WTC11 (cell line): ENCODE measurements around the gene RNF103. TPM values are rescaled to one million over a fixed set of nuclear protein-coding genes. Genes with fewer than 3 reads are reported as not detected.

Source experiments
- CREM ChIP-seq: sonication (generic); formaldehyde crosslinking; IDR thresholded peaks from 2 replicates; pipeline ENCODE4 v1.8.1; 2022; ENCODE audit warnings: mild to moderate bottlenecking, missing genetic modification reagents, moderate library complexity
- ELF4 ChIP-seq: sonication (generic); formaldehyde crosslinking; IDR thresholded peaks from 2 replicates; pipeline ENCODE4 v1.8.1; 2022; ENCODE audit warnings: low read depth, mild to moderate bottlenecking, moderate library complexity, missing genetic modification reagents
- ESRRA ChIP-seq: sonication (generic); formaldehyde crosslinking; IDR thresholded peaks from 2 replicates; pipeline ENCODE4 v1.8.1; 2022; ENCODE audit warnings: mild to moderate bottlenecking, missing genetic modification reagents, borderline replicate concordance
- ETV6 ChIP-seq: sonication (generic); formaldehyde crosslinking; IDR thresholded peaks from 2 replicates; pipeline ENCODE4 v1.8.1; 2022; ENCODE audit warnings: mild to moderate bottlenecking, missing genetic modification reagents
- FOXK1 ChIP-seq: sonication (generic); formaldehyde crosslinking; IDR thresholded peaks from 2 replicates; pipeline ENCODE4 v1.8.0; 2022; ENCODE audit warnings: mild to moderate bottlenecking, moderate library complexity, missing genetic modification reagents
- HMGA2 ChIP-seq: fragments of 250-450 bp; sonication (Bioruptor Pico); IDR thresholded peaks from 2 replicates; pipeline ENCODE4 v1.4.0; 2021; ENCODE audit warnings: mild to moderate bottlenecking, moderate library complexity
- JAZF1 ChIP-seq: fragments of 250-450 bp; sonication (Bioruptor Pico); IDR thresholded peaks from 2 replicates; pipeline ENCODE4 v1.9.0; 2021; ENCODE audit warnings: moderate library complexity, mild to moderate bottlenecking, inconsistent platforms
- JUN ChIP-seq: sonication (generic); formaldehyde crosslinking; IDR thresholded peaks from 2 replicates; pipeline ENCODE4 v1.8.0; 2023; ENCODE audit warnings: mild to moderate bottlenecking, missing genetic modification reagents
- KAT7 ChIP-seq: sonication (generic); formaldehyde crosslinking; IDR thresholded peaks from 2 replicates; pipeline ENCODE4 v1.8.1; 2023; ENCODE audit warnings: missing genetic modification reagents, mild to moderate bottlenecking, borderline replicate concordance
- RORB ChIP-seq: fragments of 250-450 bp; sonication (Bioruptor Pico); IDR thresholded peaks from 2 replicates; pipeline ENCODE4 v1.9.0; 2021; ENCODE audit warnings: mild to moderate bottlenecking
- SMAD4 ChIP-seq: sonication (generic); formaldehyde crosslinking; IDR thresholded peaks from 2 replicates; pipeline ENCODE4 v1.8.0; 2022; ENCODE audit warnings: mild to moderate bottlenecking, missing genetic modification reagents
- SP1 ChIP-seq: sonication (generic); formaldehyde crosslinking; conservative IDR thresholded peaks from 2 replicates; pipeline ENCODE4 v1.8.1; 2022; ENCODE audit warnings: missing genetic modification reagents
- TCF7 ChIP-seq: sonication (generic); formaldehyde crosslinking; IDR thresholded peaks from 2 replicates; pipeline ENCODE4 v1.8.0; 2022; ENCODE audit warnings: mild to moderate bottlenecking, low read depth, missing genetic modification reagents, moderate library complexity
- ZNF138 ChIP-seq: sonication (generic); formaldehyde crosslinking; conservative IDR thresholded peaks from 2 replicates; pipeline ENCODE4 v1.8.1; 2022; ENCODE audit warnings: mild to moderate bottlenecking, moderate library complexity, missing genetic modification reagents
- ZNF396 ChIP-seq: fragments of 250-450 bp; sonication (Bioruptor Pico); IDR thresholded peaks from 2 replicates; pipeline ENCODE4 v1.8.0; 2021; ENCODE audit warnings: mild to moderate bottlenecking, moderate library complexity, borderline replicate concordance
- ZNF671 ChIP-seq: fragments of 250-450 bp; sonication (Bioruptor Pico); IDR thresholded peaks from 2 replicates; pipeline ENCODE4 v1.8.0; 2021; ENCODE audit warnings: mild to moderate bottlenecking
- total RNA-seq: library from RNA; stranded (reverse); gene quantifications from 3 replicates; pipeline ENCODE4 v1.2.3, GENCODE V29; 2021
- TF ChIP-seq, protein P1 (sequence below): fragments of 250-450 bp; sonication (Bioruptor Pico); IDR thresholded peaks from 2 replicates; pipeline ENCODE4 v1.9.0; 2021; ENCODE audit warnings: mild to moderate bottlenecking
- TF ChIP-seq, protein P2 (sequence below): sonication (generic); formaldehyde crosslinking; IDR thresholded peaks from 2 replicates; pipeline ENCODE4 v1.8.1; 2022; ENCODE audit warnings: low read depth, missing genetic modification reagents, borderline replicate concordance
- TF ChIP-seq, protein P3 (sequence below): sonication (generic); formaldehyde crosslinking; IDR thresholded peaks from 2 replicates; pipeline ENCODE4 v1.8.0; 2023; ENCODE audit warnings: mild to moderate bottlenecking, missing genetic modification reagents
- TF ChIP-seq, protein P4 (sequence below): sonication (generic); formaldehyde crosslinking; IDR thresholded peaks from 2 replicates; pipeline ENCODE4 v1.8.0; 2023; ENCODE audit warnings: missing genetic modification reagents, mild to moderate bottlenecking, borderline replicate concordance
- TF ChIP-seq, protein P5 (sequence below): sonication (generic); formaldehyde crosslinking; IDR thresholded peaks from 2 replicates; pipeline ENCODE4 v1.8.1; 2022; ENCODE audit warnings: mild to moderate bottlenecking, missing genetic modification reagents, moderate library complexity, borderline replicate concordance
- TF ChIP-seq, protein P6 (sequence below): sonication (generic); formaldehyde crosslinking; IDR thresholded peaks from 2 replicates; pipeline ENCODE4 v1.8.1; 2023; ENCODE audit warnings: mild to moderate bottlenecking, moderate library complexity, missing genetic modification reagents
- TF ChIP-seq, protein P7 (sequence below): fragments of 250-450 bp; sonication (Bioruptor Pico); IDR thresholded peaks from 2 replicates; pipeline ENCODE4 v1.8.0; 2021; ENCODE audit warnings: mild to moderate bottlenecking

Gene RNF103
- total RNA-seq, 1 experiment from 2014 or later: 6.8 TPM

DNA sequence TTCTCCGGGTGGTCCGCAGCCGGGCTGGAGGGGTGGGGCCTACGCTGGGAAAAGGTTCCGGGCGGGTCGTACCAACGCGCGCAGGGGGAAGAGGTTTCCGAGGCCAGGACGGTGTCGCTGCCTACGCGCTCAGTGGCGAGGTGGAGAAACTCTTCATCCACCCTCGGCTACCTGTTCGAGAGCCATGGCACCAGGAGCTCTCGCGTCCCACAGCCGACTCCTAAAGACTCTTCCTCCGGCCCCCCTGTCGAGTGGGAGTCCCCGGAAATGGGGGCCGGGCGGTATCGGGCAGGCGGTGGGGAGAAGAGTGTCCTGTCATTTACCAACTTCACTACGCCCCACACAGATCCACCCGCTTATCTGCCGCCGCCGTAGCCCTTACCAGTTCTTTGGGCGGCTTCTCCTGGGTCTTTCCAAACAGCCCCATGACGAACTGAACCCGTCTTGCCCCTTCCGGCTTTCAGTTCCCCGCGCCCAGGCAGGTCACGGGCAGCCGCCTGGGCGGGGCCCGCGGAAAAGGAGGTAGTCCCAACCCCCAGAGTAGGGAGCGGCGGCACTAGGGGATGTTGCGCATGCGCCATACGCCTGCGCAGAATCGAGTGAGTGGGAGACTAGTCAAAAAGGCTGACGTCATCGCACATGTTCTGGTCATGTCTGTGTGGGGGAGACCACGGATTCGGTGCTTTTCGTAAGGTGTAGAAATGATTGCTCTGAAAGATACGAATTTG is 60.6 kb downstream of the RNF103 start, which contains the start of gene CHMP3 (continued):
- TF ChIP-seq, protein P1, sequence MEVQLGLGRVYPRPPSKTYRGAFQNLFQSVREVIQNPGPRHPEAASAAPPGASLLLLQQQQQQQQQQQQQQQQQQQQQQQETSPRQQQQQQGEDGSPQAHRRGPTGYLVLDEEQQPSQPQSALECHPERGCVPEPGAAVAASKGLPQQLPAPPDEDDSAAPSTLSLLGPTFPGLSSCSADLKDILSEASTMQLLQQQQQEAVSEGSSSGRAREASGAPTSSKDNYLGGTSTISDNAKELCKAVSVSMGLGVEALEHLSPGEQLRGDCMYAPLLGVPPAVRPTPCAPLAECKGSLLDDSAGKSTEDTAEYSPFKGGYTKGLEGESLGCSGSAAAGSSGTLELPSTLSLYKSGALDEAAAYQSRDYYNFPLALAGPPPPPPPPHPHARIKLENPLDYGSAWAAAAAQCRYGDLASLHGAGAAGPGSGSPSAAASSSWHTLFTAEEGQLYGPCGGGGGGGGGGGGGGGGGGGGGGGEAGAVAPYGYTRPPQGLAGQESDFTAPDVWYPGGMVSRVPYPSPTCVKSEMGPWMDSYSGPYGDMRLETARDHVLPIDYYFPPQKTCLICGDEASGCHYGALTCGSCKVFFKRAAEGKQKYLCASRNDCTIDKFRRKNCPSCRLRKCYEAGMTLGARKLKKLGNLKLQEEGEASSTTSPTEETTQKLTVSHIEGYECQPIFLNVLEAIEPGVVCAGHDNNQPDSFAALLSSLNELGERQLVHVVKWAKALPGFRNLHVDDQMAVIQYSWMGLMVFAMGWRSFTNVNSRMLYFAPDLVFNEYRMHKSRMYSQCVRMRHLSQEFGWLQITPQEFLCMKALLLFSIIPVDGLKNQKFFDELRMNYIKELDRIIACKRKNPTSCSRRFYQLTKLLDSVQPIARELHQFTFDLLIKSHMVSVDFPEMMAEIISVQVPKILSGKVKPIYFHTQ: no peak
- TF ChIP-seq, protein P2, sequence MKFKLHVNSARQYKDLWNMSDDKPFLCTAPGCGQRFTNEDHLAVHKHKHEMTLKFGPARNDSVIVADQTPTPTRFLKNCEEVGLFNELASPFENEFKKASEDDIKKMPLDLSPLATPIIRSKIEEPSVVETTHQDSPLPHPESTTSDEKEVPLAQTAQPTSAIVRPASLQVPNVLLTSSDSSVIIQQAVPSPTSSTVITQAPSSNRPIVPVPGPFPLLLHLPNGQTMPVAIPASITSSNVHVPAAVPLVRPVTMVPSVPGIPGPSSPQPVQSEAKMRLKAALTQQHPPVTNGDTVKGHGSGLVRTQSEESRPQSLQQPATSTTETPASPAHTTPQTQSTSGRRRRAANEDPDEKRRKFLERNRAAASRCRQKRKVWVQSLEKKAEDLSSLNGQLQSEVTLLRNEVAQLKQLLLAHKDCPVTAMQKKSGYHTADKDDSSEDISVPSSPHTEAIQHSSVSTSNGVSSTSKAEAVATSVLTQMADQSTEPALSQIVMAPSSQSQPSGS (CRISPR knock-in tag): no peak
- TF ChIP-seq TCF7 (CRISPR knock-in tag) (0 out of 2 replicates have a peak, but pooled peaks have one; percentile 30), KAT7 (peak; percentile 70; the same call in 1 of the 2 replicates), ZNF396 (no peak), ZNF671 (CRISPR knock-in tag) (no peak), FOXK1 (CRISPR knock-in tag) (0 out of 2 replicates have a peak, but pooled peaks have one; percentile 15), SP1 (CRISPR knock-in tag) (peak; percentile 30; the same call in 1 of the 2 replicates), ZNF138 (CRISPR knock-in tag) (no peak), ELF4 (CRISPR knock-in tag) (no peak), ETV6 (CRISPR knock-in tag) (no peak), JAZF1 (no peak), HMGA2 (CRISPR knock-in tag) (no peak; the same call in 1 of the 2 replicates), RORB (no peak), SMAD4 (CRISPR knock-in tag) (no peak), CREM (CRISPR knock-in tag) (peak; percentile 33; the same call in 1 of the 2 replicates), JUN (CRISPR knock-in tag) (peak; percentile 62; the same call in 1 of the 2 replicates), ESRRA (CRISPR knock-in tag) (no peak)
- TF ChIP-seq, protein P3, sequence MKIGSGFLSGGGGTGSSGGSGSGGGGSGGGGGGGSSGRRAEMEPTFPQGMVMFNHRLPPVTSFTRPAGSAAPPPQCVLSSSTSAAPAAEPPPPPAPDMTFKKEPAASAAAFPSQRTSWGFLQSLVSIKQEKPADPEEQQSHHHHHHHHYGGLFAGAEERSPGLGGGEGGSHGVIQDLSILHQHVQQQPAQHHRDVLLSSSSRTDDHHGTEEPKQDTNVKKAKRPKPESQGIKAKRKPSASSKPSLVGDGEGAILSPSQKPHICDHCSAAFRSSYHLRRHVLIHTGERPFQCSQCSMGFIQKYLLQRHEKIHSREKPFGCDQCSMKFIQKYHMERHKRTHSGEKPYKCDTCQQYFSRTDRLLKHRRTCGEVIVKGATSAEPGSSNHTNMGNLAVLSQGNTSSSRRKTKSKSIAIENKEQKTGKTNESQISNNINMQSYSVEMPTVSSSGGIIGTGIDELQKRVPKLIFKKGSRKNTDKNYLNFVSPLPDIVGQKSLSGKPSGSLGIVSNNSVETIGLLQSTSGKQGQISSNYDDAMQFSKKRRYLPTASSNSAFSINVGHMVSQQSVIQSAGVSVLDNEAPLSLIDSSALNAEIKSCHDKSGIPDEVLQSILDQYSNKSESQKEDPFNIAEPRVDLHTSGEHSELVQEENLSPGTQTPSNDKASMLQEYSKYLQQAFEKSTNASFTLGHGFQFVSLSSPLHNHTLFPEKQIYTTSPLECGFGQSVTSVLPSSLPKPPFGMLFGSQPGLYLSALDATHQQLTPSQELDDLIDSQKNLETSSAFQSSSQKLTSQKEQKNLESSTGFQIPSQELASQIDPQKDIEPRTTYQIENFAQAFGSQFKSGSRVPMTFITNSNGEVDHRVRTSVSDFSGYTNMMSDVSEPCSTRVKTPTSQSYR (CRISPR knock-in tag): 0 out of 2 replicates have a peak, but pooled peaks have one; percentile 17
- TF ChIP-seq, protein P4, sequence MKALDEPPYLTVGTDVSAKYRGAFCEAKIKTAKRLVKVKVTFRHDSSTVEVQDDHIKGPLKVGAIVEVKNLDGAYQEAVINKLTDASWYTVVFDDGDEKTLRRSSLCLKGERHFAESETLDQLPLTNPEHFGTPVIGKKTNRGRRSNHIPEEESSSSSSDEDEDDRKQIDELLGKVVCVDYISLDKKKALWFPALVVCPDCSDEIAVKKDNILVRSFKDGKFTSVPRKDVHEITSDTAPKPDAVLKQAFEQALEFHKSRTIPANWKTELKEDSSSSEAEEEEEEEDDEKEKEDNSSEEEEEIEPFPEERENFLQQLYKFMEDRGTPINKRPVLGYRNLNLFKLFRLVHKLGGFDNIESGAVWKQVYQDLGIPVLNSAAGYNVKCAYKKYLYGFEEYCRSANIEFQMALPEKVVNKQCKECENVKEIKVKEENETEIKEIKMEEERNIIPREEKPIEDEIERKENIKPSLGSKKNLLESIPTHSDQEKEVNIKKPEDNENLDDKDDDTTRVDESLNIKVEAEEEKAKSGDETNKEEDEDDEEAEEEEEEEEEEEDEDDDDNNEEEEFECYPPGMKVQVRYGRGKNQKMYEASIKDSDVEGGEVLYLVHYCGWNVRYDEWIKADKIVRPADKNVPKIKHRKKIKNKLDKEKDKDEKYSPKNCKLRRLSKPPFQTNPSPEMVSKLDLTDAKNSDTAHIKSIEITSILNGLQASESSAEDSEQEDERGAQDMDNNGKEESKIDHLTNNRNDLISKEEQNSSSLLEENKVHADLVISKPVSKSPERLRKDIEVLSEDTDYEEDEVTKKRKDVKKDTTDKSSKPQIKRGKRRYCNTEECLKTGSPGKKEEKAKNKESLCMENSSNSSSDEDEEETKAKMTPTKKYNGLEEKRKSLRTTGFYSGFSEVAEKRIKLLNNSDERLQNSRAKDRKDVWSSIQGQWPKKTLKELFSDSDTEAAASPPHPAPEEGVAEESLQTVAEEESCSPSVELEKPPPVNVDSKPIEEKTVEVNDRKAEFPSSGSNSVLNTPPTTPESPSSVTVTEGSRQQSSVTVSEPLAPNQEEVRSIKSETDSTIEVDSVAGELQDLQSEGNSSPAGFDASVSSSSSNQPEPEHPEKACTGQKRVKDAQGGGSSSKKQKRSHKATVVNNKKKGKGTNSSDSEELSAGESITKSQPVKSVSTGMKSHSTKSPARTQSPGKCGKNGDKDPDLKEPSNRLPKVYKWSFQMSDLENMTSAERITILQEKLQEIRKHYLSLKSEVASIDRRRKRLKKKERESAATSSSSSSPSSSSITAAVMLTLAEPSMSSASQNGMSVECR (CRISPR knock-in tag): peak; percentile 49; the same call in 1 of the 2 replicates
- TF ChIP-seq, protein P5, sequence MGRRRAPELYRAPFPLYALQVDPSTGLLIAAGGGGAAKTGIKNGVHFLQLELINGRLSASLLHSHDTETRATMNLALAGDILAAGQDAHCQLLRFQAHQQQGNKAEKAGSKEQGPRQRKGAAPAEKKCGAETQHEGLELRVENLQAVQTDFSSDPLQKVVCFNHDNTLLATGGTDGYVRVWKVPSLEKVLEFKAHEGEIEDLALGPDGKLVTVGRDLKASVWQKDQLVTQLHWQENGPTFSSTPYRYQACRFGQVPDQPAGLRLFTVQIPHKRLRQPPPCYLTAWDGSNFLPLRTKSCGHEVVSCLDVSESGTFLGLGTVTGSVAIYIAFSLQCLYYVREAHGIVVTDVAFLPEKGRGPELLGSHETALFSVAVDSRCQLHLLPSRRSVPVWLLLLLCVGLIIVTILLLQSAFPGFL: no peak
- TF ChIP-seq, protein P6, sequence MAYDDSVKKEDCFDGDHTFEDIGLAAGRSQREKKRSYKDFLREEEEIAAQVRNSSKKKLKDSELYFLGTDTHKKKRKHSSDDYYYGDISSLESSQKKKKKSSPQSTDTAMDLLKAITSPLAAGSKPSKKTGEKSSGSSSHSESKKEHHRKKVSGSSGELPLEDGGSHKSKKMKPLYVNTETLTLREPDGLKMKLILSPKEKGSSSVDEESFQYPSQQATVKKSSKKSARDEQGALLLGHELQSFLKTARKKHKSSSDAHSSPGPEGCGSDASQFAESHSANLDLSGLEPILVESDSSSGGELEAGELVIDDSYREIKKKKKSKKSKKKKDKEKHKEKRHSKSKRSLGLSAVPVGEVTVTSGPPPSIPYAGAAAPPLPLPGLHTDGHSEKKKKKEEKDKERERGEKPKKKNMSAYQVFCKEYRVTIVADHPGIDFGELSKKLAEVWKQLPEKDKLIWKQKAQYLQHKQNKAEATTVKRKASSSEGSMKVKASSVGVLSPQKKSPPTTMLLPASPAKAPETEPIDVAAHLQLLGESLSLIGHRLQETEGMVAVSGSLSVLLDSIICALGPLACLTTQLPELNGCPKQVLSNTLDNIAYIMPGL (CRISPR knock-in tag): no peak; the same call in 1 of the 2 replicates
- TF ChIP-seq, protein P7, sequence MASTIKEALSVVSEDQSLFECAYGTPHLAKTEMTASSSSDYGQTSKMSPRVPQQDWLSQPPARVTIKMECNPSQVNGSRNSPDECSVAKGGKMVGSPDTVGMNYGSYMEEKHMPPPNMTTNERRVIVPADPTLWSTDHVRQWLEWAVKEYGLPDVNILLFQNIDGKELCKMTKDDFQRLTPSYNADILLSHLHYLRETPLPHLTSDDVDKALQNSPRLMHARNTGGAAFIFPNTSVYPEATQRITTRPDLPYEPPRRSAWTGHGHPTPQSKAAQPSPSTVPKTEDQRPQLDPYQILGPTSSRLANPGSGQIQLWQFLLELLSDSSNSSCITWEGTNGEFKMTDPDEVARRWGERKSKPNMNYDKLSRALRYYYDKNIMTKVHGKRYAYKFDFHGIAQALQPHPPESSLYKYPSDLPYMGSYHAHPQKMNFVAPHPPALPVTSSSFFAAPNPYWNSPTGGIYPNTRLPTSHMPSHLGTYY (CRISPR knock-in tag): no peak
